Loucy (cell line): ENCODE data around the gene SGSM2.

Experiments used
- H2AFZ ChIP-seq: fragments of 200-600 bp; sonication (generic); 2 replicates; pipeline ENCODE4 v1.6.0; 2016; ENCODE audit warnings: antibody characterized with exemption, mild to moderate bottlenecking, low read length, moderate library complexity
- H3F3A ChIP-seq: fragments of 200-600 bp; 2 replicates; pipeline ENCODE4 v1.6.0; 2016; ENCODE audit warnings: antibody characterized with exemption, low read depth, mild to moderate bottlenecking
- H3K27me3 ChIP-seq: fragments of 200-600 bp; sonication (generic); 2 replicates; pipeline ENCODE4 v1.6.1; 2014; ENCODE audit warnings: low read length, mild to moderate bottlenecking; ENCODE audit not compliant: insufficient read depth, poor library complexity, severe bottlenecking
- H3K36me3 ChIP-seq: fragments of 200-600 bp; sonication (generic); 2 replicates; pipeline ENCODE4 v1.6.1; 2016; ENCODE audit warnings: low read length; ENCODE audit not compliant: insufficient read depth
- H3K4me1 ChIP-seq: fragments of 200-600 bp; sonication (generic); 2 replicates; pipeline ENCODE4 v1.5.1; 2014; ENCODE audit warnings: low read length, mild to moderate bottlenecking; ENCODE audit not compliant: insufficient read depth, poor library complexity, severe bottlenecking
- H3K4me2 ChIP-seq: fragments of 200-600 bp; sonication (generic); 2 replicates; pipeline ENCODE4 v1.6.0; 2014; ENCODE audit warnings: antibody characterized with exemption, low read length, low read depth, mild to moderate bottlenecking; ENCODE audit not compliant: poor library complexity, severe bottlenecking
- H3K4me3 ChIP-seq: fragments of 200-600 bp; sonication (generic); 2 replicates; pipeline ENCODE4 v1.5.1; 2014; ENCODE audit warnings: low read length, mild to moderate bottlenecking, mixed read lengths; ENCODE audit not compliant: poor library complexity, severe bottlenecking
- H3K79me2 ChIP-seq: fragments of 200-600 bp; sonication (generic); 2 replicates; pipeline ENCODE4 v1.6.1; 2014; ENCODE audit warnings: low read length; ENCODE audit not compliant: insufficient read depth
- H3K9ac ChIP-seq: fragments of 200-600 bp; sonication (generic); 2 replicates; pipeline ENCODE4 v1.6.0; 2014; ENCODE audit warnings: mild to moderate bottlenecking, low read depth, low read length, moderate library complexity; ENCODE audit not compliant: poor library complexity, severe bottlenecking
- H3K9me2 ChIP-seq: fragments of 200-600 bp; sonication (generic); replicated peaks from 2 replicates; pipeline ENCODE4 v1.6.1; 2016; ENCODE audit warnings: low read depth, low read length, mixed read lengths
- H3K9me3 ChIP-seq: fragments of 200-600 bp; sonication (generic); 2 replicates; pipeline ENCODE4 v1.6.1; 2014; ENCODE audit warnings: mild to moderate bottlenecking, antibody characterized with exemption, low read length, low read depth; ENCODE audit not compliant: insufficient read depth
- H4K20me1 ChIP-seq: fragments of 200-600 bp; sonication (generic); 2 replicates; pipeline ENCODE4 v1.6.0; 2014; ENCODE audit warnings: antibody characterized with exemption, low read length, mild to moderate bottlenecking; ENCODE audit not compliant: insufficient read depth, poor library complexity, severe bottlenecking
- EZH2phosphoT487 ChIP-seq: fragments of 200-600 bp; IDR thresholded peaks from 2 replicates; pipeline ENCODE4 v1.6.1; 2018; ENCODE audit warnings: antibody characterized with exemption, mild to moderate bottlenecking, moderate library complexity, borderline replicate concordance
- TF ChIP-seq, protein P1 (sequence below): fragments of 200-600 bp; sonication (generic); conservative IDR thresholded peaks from 2 replicates; pipeline ENCODE4 v1.5.1; 2014; ENCODE audit warnings: mild to moderate bottlenecking, antibody characterized with exemption, low read length

The SGSM2 gene

DNA sequence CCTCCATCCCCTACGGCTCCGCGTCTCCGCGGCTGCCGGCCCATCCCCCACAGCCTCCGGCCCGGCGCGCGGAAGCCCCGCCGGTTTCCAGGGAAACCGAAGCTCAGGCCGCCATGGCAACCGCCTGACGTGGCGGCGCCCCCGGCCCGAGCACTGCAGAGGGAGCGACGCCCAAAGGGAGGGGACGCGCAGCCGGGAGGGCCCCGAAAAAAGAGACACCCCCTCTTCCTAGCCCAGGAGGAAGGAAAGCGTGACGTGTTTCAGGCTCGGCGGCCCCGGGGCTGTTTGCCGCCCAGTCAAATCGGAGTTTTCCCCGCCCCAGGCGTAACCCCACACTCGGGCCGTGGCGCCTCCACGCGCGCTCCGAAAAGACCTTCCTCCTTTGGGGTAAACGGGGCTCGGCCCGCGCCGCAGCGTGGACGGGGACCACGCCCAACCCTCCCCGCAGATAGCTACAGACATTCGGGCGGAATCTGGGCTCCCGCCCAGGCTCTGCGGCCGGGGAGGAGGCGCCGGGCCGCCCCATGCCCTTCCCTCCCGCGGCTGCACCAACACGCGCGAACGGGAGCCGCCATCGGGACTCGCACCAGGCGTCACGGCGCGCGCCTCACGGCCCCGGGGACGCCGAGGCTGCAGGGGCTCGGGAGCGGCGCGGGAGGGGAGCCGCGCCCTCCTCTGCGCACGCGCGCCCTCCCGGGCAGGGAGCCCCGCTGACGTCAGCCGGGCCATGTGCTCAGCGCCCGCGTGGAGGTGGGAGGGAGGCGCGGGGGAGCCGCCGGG is 56.1 kb downstream of the SGSM2 start:
- peak overlapping the region; percentile 88 for H3K4me3 ChIP-seq
- H3K9ac ChIP-seq, result peak overlapping the region; percentile 63
- no peaks in the 10 kb centered on the region for H3K27me3 ChIP-seq
- peak overlapping the region; percentile 85 for H2AFZ ChIP-seq
- H3K9me2 ChIP-seq, result no peaks in the 10 kb centered on the region
- H3K9me3 ChIP-seq, result no peaks in the 10 kb centered on the region
- H3K36me3 ChIP-seq, result no peaks in the 10 kb centered on the region
- TF ChIP-seq EZH2phosphoT487, result no peak
- TF ChIP-seq, protein P1, sequence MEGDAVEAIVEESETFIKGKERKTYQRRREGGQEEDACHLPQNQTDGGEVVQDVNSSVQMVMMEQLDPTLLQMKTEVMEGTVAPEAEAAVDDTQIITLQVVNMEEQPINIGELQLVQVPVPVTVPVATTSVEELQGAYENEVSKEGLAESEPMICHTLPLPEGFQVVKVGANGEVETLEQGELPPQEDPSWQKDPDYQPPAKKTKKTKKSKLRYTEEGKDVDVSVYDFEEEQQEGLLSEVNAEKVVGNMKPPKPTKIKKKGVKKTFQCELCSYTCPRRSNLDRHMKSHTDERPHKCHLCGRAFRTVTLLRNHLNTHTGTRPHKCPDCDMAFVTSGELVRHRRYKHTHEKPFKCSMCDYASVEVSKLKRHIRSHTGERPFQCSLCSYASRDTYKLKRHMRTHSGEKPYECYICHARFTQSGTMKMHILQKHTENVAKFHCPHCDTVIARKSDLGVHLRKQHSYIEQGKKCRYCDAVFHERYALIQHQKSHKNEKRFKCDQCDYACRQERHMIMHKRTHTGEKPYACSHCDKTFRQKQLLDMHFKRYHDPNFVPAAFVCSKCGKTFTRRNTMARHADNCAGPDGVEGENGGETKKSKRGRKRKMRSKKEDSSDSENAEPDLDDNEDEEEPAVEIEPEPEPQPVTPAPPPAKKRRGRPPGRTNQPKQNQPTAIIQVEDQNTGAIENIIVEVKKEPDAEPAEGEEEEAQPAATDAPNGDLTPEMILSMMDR, result no peak
- peaks cover 67% of the 10 kb centered on the region for H4K20me1 ChIP-seq
- peaks cover 60% of the 10 kb centered on the region for H3K79me2 ChIP-seq
- peaks cover 43% of the 10 kb centered on the region for H3K4me1 ChIP-seq
- H3K4me2 ChIP-seq, result peak overlapping the region; percentile 85
- H3F3A ChIP-seq, result no peaks in the 10 kb centered on the region

GRCh38 chr17:2393954-2394749 is 56.9 kb downstream of the SGSM2 start:
- TF ChIP-seq, protein P1, result no peak
- no peak for TF ChIP-seq EZH2phosphoT487
- H3K79me2 ChIP-seq, result peaks cover 68% of the 10 kb centered on the region
- no peak overlapping the region for H3K9ac ChIP-seq
- no peaks in the 10 kb centered on the region for H3K27me3 ChIP-seq
- no peaks in the 10 kb centered on the region for H3K9me2 ChIP-seq
- no peaks in the 10 kb centered on the region for H3F3A ChIP-seq
- peaks cover 49% of the 10 kb centered on the region for H3K4me1 ChIP-seq
- H3K36me3 ChIP-seq, result no peaks in the 10 kb centered on the region
- H4K20me1 ChIP-seq, result peaks cover 75% of the 10 kb centered on the region
- H3K9me3 ChIP-seq, result no peaks in the 10 kb centered on the region
- peak overlapping the region; percentile 57 for H3K4me3 ChIP-seq
- H3K4me2 ChIP-seq, result peak overlapping the region; percentile 85
- H2AFZ ChIP-seq, result no peak overlapping the region

DNA sequence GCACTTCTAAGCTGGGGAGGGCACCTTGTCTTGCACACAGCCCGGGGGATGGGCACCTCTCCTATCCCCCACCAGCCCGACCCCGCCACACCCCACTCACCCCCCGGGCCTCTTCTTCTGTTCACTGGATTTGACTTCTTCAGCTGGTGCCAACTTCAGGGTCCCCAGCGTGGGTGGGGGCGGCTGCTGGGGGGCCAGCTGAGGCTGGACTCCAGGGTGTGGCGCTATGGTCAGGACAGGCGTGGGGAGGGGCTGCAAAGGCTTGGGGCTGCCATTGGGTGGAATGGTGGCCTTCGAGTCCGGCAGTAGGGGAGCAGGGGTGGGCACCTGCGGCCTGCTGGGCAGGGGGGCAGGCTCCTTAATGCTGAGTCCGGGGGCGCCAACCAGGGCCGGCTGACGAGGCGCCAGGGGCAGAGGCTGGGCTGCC is 57.5 kb downstream of the SGSM2 start:
- peaks cover 76% of the 10 kb centered on the region for H4K20me1 ChIP-seq
- H3K27me3 ChIP-seq, result no peaks in the 10 kb centered on the region
- no peaks in the 10 kb centered on the region for H3K9me3 ChIP-seq
- H3K9ac ChIP-seq, result no peak overlapping the region
- TF ChIP-seq, protein P1, result no peak
- TF ChIP-seq EZH2phosphoT487, result no peak
- no peak overlapping the region for H3K4me2 ChIP-seq
- H3K36me3 ChIP-seq, result no peaks in the 10 kb centered on the region
- H3K4me3 ChIP-seq, result no peak overlapping the region
- H2AFZ ChIP-seq, result no peak overlapping the region
- H3K9me2 ChIP-seq, result no peaks in the 10 kb centered on the region
- H3F3A ChIP-seq, result no peaks in the 10 kb centered on the region
- peaks cover 51% of the 10 kb centered on the region for H3K4me1 ChIP-seq
- peaks cover 69% of the 10 kb centered on the region for H3K79me2 ChIP-seq
